Limb (tissue), 2 donors: Measurements from ENCODE around the gene NR2C2.
"Not testable (repeated sequence)": the region's sequence is repeated elsewhere in the genome, so short reads cannot be mapped to it uniquely, and the experiment has no call there.

ENCODE experiments used
- DNase-seq, 2 donors: peaks; one replicate each; pipeline ENCODE4 v3.0.0-alpha.2; 2016; ENCODE audit errors: extremely low spot score in 2 of 2

Gene NR2C2

DNA sequence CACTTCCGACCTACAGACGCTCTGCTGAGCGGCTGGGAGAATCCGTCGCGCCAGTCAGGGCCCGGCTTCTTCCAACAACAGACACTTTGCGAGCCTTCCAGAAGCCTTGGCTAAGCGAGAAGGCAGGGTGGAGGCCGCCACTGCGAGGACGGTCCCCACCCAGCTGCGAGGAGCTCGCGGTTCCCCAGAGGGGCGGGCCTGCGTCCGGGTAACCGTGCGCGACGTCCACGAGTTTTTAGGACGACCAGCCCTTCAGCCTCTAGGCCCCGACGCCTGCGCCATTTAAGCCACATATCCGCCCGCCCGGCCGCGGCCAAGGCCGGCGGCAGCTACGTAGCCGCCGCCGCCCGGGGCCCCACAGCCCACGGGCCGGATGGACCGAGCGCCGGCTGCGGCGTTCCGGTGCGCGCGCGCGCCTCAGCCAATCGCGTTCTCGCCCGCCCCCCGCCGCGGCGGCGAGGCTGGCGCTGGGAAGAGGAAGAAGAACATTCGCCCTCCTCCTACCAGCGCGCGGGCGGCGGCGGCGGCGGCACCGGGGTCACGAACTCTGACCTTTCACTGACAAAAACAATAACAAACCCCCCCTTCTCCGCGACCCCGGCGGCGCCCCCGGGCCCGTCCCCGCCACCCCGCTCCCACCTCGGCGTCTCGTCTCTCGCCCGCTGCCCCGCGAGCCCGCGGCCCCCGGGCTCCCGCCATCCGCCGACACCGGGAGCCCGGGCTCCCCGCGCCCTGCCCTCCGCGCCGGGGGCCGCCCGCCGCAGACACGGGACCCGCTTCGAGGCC, at the start of gene NR2C2:
NR2C2 (plus strand) TSS at position 484 of the 786 bp plus-strand sequence. CDS start 56,332 bp downstream, outside the sequence.
- DNase-seq: peak; percentile 68 to 90

DNA sequence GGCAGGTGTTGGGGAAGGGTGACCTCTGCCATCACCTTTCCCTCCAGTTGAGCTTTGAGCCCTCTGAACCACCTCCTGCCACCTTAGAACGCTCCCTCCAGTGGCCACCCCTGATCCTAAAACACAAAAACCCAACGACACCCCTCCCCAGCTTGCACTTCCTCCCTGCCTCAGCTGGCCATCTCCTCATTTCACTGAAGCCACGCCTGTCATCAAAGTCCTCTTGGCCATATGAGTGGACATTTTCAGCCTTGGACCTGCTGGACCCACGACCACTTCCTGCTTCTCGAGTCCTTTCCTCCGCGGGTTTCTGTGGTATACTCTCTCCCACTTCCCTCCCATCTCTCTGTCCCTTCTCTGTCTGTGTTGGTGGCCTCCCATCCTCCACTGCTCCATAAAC, 48.5 kb upstream of the NR2C2 start:
- no peak for DNase-seq

DNA sequence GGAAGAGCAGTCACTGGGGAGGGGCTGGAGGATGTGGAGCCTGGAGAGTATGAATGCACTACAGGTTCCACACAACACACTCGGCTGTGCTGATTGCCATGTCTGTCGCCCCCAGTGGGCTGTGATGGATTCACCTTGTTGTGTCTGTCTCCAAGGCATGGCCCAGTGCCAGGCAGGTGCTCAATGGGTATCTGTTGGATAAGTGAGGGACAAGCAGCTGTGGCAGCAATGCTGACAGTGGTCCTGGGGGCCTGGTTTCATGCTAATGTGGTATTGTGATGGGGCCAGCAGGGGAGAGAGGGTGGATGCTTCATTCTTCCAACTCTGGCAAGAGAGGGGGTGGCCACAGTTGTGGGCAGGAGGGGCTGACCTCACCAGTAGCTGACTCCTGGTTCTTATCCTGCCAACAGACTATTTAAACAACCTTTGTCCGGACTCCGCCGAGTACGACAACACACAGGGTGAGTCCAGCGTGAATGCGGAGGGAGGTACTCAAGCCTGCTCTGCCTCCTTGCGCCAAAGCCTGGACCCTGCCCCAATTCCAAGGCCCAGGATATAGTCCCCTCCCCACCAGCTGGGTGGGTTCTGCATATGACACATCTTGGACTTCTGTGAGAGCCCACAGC, 47.3 kb upstream of the NR2C2 start:
- no peak for DNase-seq

DNA sequence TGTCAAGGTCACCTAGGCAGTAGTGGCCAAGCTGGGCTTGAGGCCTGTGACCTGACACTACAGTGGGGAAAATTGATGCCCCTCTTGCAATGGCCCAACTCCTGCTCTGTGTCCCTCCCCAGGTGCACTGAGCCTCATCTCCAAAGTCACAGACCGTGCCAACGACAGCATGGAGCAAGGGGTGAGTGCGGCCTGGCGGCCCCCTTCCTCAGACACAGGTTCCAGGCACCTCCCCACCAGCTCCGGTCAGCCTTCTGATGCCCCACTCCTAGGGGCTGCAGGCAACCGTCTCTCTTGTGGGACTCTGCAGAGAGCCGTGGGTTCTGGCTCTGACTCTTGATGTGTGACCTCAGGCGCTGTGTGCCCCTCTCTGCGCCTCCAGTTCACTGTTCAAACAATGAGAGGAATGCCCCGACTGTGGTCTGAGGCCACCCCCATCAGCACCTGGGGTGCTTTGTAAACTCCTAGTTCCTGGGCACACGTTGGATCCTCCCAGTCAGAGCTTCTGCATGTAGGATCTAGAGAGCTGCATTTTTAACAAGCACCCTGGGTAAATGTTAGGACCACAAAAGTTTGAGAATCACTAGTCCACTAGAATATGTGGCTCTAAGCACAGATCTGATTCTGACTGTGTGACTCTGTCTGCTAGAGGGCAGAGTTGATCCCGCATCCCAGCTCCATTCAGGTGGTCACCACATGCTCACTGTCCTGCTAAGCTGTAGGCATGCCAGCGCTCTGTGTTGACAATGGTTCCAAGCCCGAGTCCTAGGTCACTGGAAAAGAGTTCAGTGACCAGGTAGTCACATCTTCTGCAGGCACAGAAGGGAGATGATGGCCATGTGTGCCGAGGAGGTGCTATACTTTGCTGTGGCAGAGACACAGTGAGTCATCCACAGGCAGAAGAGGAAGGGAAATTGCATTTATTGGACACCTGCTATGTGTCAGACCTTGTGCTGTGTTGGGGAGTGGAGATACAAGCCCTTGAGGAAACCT, 46.2 kb upstream of the NR2C2 start:
- DNase-seq: no peak

DNA sequence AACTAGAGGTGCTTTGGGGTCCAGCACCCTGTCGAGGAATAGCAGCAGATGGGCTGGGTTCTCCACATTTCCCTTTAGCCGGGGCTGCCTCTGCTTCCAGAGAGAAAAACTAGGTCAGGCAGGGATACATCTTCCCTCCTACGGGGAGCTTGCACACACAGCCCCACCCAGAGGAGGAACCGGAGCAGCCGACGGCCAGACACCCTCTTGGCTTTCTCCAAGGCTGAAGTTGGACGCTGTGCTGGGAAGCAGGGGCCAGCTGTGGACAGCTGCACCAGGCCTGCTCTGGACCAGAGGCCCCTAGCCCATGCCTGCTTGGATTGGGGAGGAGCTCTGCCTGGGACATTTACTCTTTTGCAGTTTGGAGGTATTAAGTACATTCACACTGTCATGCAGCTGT, 44.7 kb upstream of the NR2C2 start:
- DNase-seq: peak; percentile 47 to 66

DNA sequence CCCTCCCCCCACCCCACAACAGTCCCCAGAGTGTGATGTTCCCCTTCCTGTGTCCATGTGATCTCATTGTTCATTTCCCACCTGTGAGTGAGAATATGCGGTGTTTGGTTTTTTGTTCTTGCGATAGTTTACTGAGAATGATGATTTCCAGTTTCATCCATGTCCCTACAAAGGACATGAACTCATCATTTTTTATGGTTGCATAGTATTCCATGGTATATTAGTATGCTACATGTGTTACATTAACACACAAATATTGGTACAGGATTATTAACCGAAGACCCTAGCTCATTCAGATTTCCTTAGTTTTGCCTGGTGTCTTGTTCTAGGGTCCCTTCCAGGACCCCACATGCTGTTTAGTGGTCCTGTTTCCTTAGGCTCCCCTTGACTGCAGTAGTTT, 43.9 kb upstream of the NR2C2 start:
- not testable (repeated sequence) for DNase-seq

GRCh38 chr3:14905055-14905657, 42.2 kb upstream of the NR2C2 start:
- no peak for DNase-seq

- DNase-seq: no peak
These were observed 40.9 kb upstream of the NR2C2 start for GRCh38 chr3:14906355-14906971.

DNA sequence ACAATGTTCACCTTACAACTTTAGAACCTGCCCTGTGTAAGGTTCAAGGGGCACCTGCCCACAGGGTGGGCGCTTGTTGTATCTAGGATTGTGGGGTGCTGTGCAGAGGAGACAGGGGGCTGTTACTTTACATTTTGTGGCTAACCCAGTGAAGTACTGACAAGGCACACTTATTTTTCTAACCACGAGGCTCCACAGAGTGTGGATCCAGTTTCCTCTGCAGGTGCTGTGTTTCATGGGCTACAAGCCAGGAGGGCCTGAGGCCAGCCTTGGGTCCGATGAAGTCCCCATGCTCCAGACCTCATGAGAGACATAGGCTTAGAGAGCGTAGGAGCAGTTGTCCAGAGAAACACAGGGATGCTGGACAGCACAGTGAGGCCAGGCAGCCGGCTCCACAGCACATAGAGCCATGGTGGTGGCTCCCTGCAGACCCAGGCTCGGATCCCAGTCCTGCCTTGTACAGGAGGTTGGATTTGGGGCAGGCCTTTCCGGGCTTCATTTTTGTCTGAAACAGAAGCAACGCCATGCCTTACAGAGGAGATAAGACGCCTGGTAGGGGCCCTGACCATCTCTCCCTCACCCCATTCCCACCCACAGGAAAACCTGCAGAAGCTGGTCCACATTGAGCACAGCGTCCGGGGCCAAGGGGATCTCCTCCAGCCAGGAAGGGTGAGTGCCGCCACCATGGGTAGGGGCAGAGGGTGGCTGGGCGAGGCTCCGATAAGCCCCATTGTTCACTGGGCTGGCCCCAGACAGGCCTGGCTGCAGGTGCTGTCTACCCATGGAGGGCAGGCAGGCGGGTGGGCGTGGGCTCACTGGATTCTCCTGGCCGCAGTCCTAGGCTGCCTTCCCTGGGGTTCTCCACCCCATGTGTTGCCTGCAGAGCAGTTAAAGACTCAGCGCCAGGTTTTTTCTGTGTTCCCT, 40.1 kb upstream of the NR2C2 start:
- no peak for DNase-seq

DNA sequence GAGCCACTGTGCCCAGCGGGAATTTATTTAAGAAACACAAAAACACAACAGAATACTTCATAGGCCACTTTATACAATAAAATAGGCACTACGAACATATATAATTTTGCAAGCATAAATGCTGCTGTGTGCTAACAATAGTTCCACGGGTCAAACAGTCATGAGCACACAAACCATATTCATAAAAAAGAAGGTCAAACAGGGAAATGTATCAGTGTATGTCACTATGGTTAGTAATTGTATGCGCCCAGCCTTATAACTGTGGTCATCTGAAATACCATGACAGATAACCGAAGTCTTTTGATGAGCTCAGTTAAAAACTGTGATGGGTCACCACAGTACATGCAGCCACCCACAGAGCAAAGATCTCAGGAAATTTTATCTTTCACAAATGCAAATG, 38.1 kb upstream of the NR2C2 start:
- no peak for DNase-seq

- no peak for DNase-seq
These were observed 35.7 kb upstream of the NR2C2 start for GRCh38 chr3:14911651-14912050.

- DNase-seq: no peak
These were observed 34.1 kb upstream of the NR2C2 start for GRCh38 chr3:14913071-14913925.

DNA sequence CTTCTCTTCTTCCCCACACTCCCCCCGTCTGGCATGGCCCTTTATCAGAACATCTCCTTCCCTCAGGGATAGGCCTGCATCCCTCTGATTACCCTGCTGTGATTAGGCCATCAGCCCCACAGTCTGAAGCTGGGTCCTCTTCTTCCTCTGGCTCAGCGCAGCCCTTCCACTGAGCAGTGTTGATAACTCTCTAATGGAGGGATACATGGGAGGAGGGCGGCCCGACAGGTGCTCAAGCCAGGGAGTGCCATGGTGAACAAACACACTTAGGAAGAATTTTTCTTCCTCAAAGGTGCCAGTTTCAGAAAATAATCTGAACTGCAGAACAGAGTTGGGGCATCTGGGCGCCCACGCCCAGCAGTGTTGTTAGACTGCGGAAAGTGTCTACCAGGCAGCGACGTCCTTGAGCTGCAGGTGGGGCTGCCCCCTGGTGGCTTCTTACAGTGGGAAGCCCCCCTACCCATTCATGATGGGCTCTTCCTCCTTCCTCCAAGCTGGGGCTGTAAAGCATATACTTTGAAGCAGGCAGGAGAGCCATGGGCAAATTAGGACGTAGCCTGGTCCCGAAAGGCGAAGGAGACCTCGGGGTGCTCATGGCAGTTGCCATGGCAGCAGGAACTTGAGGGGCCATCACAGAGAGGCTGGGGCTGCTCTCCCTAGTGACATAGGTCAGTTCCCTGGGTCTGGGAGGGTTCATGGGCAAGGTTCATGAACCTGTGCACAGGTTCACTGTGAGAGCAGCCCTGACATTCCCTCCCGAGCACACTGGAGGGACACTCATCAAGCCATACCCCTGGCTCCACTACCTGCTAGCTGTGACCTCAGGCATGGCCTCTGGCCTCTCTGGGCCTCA, 33.2 kb upstream of the NR2C2 start:
- DNase-seq: no peak

GRCh38 chr3:14914779-14915117, 32.6 kb upstream of the NR2C2 start:
- DNase-seq: no peak

GRCh38 chr3:14915636-14916222, 31.7 kb upstream of the NR2C2 start:
- no peak for DNase-seq

DNA sequence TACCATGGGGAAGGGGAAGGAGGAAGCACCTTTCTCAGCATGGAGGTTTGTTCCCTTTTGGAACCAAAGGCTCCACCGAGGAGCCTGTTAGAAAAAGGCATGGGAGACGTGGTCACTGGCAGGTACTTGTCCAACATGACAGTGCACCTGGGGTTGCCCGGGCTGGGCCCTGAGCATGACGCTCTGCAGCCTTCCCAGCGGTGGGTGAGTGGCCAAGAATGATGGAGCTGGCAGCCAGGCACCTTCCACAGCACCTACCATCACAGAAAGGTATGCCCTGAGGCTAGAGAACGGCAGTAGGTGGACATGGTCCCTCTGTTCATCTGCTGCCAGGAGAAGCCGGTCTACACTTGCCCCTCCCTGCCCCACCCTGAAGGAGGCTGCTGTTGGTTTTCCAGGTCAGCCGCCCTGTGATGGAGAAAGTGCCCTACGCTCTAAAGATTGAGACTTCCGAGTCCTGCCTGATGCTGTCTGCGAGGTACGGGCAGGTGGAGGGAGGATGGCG, 29.0 kb upstream of the NR2C2 start:
- DNase-seq: no peak

DNA sequence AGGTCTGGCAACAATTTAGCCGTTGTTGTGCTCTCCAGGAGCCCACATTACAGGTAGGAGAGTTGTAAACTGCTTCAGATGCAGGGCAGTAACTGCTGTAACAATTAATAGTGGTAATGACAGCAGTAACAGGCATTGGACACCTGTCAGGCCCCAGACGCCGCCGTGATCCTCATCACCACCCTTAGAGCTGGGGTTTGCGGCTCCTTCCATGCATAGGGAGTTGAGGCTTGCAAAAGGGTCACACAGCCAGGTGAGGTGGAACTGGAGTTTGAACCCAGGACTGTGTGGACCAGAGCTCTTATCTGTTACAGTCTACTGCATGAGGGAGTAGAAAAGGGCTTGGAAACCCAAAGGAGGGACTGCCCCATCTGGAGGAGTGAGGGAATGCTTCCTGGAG, 26.8 kb upstream of the NR2C2 start:
- DNase-seq: no peak
